ENCODE data around the gene DNAH2.

DNAH2 gene

GRCh38 chr17:7816926-7817642, 99.5 kb downstream of the DNAH2 start:
- H3K4me3 ChIP-seq (ENCODE audit: low read depth, low read length): no peak overlapping the region

GRCh38 chr17:7817643-7817964, 100.1 kb downstream of the DNAH2 start:
- H3K4me3 ChIP-seq (ENCODE audit: low read depth, low read length): no peak overlapping the region

GRCh38 chr17:7818026-7818425, 100.5 kb downstream of the DNAH2 start:
- H3K4me3 ChIP-seq (ENCODE audit: low read depth, low read length): no peak overlapping the region

- H3K4me3 ChIP-seq (ENCODE audit: low read depth, low read length): no peak overlapping the region
Observed at GRCh38 chr17:7818746-7819645, 101.5 kb downstream of the DNAH2 start.

GRCh38 chr17:7820231-7820630, 102.7 kb downstream of the DNAH2 start:
- no peak overlapping the region for H3K4me3 ChIP-seq (ENCODE audit: low read depth, low read length)

- no peak overlapping the region for H3K4me3 ChIP-seq (ENCODE audit: low read depth, low read length)
Observed at GRCh38 chr17:7822126-7822525, 104.6 kb downstream of the DNAH2 start.

- H3K4me3 ChIP-seq (ENCODE audit: low read depth, low read length): no peak overlapping the region
Observed at GRCh38 chr17:7823581-7824001, 106.0 kb downstream of the DNAH2 start.

- H3K4me3 ChIP-seq (ENCODE audit: low read depth, low read length): no peak overlapping the region
Observed at GRCh38 chr17:7824021-7824924, 106.7 kb downstream of the DNAH2 start.

GRCh38 chr17:7825206-7825990, 107.9 kb downstream of the DNAH2 start:
- no peak overlapping the region for H3K4me3 ChIP-seq (ENCODE audit: low read depth, low read length)

GRCh38 chr17:7830616-7831015, 113.1 kb downstream of the DNAH2 start:
- H3K4me3 ChIP-seq (ENCODE audit: low read depth, low read length): no peak overlapping the region

- H3K4me3 ChIP-seq (ENCODE audit: low read depth, low read length): no peak overlapping the region
Observed at GRCh38 chr17:7831233-7831632, 113.7 kb downstream of the DNAH2 start.

- H3K4me3 ChIP-seq (ENCODE audit: low read depth, low read length): no peak overlapping the region
Observed at GRCh38 chr17:7832431-7832830, 114.9 kb downstream of the DNAH2 start.

- H3K4me3 ChIP-seq (ENCODE audit: low read depth, low read length): peak overlapping the region; percentile 70
Observed at GRCh38 chr17:7833011-7833794, 115.7 kb downstream of the DNAH2 start.

- peak within 1 kb of the TSS; percentile 70 for H3K4me3 ChIP-seq (ENCODE audit: low read depth, low read length)
Observed at GRCh38 chr17:7833795-7834541, 116.4 kb downstream of the DNAH2 start, which contains the start of gene KDM6B. TSS of gene KDM6B (plus strand) at chr17:7834217. CDS start at chr17:7845555, 11,338 bp downstream.

- peak overlapping the region; percentile 52 for H3K4me3 ChIP-seq (ENCODE audit: low read depth, low read length)
Observed at GRCh38 chr17:7834542-7834956, 117.0 kb downstream of the DNAH2 start.

GRCh38 chr17:7834957-7835813, 117.6 kb downstream of the DNAH2 start:
- peak overlapping the region; percentile 65 for H3K4me3 ChIP-seq (ENCODE audit: low read depth, low read length)

GRCh38 chr17:7835814-7836595, 118.5 kb downstream of the DNAH2 start:
- peak overlapping the region; percentile 65 for H3K4me3 ChIP-seq (ENCODE audit: low read depth, low read length)
